HG03575 (cell line): ENCODE results near the gene SPAG6.
"Not testable (repeated sequence)": the region's sequence is repeated elsewhere in the genome, so short reads cannot be mapped to it uniquely, and the experiment has no call there.

Experiments
- ATAC-seq: cut with Tn5 transposase; IDR thresholded peaks from one replicate; pipeline ENCODE4 v1.9.1; 2021; ENCODE audit not compliant: unreplicated experiment, insufficient number of reproducible peaks, low FRiP score; ENCODE audit errors: extremely low read depth

Gene SPAG6

DNA sequence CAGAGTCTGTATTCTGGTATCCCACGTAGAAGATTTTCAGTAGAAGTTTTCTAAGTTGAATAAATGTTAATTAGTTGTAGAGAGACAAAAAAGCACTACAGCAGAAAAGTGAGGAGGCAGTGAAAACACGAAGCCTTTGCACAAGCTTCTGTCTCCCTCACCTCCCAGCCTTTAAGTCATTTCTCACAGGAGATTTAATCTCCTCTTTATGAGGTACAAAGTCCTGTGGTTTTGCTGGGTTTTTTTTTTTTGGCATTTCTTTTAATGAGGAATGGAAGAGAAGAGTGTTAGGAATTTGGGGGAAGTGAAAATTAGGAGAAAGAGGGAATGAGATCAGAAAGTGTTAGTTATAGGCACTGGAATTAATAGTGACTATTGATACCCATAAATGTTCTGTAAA lies 21.5 kb downstream of the SPAG6 start:
- ATAC-seq, result no peak

DNA sequence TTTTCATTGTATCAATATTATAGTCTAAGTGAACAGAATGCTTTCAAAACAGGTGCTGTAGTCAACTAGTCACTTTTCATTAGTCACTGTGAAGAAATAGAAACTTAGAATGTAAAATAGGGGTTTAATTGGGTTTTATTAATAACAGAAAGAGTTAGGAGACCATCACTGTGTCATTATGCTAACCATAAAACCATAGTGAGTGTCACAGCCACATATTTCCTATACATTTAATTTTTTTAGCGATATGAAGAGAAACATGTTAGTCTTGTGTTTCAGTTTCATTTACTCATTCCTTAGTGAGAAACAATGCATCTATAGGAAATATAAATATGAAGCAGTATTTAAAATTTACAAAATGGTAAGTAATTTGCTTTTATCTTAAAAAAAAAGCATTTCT lies 22.2 kb downstream of the SPAG6 start:
- no peak for ATAC-seq

DNA sequence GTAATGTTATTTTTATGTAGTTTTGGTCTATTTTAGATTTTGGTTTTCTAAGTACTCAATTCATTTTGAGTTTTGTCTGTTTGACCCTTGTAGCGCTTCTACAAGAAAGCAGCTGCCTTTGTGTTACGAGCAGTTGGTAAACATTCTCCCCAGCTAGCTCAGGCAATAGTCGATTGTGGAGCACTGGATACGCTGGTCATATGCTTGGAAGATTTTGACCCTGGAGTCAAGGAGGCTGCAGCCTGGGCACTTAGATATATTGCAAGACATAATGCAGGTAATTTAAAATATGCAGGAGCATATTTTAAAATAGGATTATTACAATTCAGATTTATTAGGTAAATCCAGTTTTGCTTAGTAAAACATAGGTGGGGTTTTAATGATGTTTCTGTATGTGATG lies 23.1 kb downstream of the SPAG6 start:
- no peak for ATAC-seq

DNA sequence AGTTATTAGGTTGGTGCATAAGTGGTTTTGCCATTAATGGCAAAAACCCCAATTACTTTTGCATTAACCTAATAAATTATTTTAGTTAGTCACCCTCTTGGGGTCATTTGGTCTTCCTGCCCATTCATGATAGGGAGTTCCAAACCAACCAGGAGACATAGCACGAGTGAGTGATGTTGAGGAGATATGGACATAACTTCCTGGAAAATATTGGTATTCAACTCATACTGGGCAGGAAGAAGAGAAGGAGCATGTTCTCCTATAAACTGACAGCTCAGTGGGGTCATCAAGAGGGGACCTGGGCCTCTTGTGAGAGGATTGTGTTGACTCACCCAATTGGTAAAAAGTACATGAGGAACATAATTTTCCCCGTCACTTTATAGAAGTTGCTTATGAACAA lies 23.7 kb downstream of the SPAG6 start:
- no peak for ATAC-seq

DNA sequence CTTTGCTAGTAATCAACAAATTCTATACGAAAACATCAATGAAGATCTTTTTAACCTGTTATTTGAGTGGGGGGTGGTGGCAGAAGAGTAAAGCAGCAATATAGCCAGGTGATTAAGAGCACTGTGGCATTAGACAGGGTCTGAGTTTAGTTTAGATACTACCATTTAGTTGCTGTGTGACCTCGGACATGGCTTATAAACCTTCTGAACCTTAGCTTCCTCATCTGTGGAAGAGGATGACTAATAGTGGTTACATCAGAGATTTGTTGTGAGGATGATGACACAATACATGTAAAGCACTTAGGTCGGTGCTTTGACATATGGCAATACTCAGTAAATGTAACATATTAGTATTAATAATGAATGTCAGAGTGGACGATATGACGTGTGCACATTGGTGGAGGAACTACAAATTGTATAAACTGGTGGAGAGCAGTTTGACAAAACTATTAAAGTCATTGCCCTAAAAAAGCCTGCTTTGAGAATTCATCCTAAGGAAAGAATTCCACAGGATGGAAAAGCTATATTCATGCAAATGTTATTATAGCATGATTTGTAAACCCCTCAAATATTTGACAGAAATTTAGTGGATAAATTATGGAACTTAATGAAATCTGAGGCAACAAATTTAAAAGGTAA lies 24.3 kb downstream of the SPAG6 start:
- ATAC-seq, result no peak

DNA sequence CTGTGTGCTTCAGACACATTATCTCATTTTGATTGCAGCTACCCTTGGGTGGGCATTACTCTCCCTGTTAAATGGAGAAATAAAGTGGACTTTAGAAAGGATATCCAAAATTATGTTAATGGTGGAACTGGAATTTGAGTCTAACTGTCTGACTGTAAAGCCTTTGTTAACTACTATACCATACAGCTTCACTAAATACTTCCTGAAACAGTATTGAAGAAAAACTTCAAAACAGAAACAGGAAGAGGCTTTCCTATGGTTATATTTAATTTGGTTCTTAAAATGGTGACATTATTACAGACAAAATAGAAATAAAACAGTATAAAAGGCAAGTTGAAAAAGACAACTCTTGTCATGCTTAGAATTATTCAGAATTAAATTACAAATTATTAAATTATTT lies 25.0 kb downstream of the SPAG6 start:
- no peak for ATAC-seq

DNA sequence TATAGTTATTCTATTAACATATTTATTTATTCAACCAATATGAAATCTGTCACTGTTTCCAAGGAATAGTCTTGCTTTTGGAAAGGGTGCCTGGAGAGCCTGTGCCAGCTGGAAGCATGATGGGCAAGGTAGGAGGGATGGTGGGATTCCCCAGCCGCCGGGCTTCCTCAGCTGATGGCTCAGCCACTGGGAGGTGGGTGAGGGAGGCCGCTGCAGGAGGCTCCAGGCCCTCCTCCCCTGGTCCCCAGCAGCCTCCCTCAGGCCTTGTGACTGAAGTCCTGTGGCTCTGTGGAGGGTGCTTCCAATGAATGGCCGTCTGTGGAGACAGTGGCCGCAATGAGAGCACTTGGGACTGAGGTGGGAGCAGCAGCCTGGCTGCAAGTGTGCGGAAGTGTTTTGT lies 27.0 kb downstream of the SPAG6 start:
- no peak for ATAC-seq

DNA sequence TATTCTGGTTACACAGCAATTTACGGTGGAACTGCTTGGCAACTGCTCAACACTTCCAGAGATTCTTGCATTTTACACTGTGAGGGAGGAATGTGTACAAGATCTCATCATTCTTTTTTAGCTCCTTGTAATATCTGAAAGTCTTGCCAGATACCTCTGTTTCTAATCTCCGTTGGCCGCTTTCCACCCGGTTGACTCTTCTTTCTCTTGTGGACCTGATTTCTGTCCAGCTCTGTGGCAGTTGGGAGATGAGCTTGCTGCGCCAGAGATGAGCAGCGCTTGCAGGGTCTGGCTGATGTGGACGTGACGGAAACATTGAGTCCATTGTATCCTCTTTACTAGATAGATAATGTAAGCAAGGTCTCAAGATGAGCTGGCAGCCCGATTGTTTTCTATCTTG lies 27.6 kb downstream of the SPAG6 start:
- no peak for ATAC-seq

DNA sequence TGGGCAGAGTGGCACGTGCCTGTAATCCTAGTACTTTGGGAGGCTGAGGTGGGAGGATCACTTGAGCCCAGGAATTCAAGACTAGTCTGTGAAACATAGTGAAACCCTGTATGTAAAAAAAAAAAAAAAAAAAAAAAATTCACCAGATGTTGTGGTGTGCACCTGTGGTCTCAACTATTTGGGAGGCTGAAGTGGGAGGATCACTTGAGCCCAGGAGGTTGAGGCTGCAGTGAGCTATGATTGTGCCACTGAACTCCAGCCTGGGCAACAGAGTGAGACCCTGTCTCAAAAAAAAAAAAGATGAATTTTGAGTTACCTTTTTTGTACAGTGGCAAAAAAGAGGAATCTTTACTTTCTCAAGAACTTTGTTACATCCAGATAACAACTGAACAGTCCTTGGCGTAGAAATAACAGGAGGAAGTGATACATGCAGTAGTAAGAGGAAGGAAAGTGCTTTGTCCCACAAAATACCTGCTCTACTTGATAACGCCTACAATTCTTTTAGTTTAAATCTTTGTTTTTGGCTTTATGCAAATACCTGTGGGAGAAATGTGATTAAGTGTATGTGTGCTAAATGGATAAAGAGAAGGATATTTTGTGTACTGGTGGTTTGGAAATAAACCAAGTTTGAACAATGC lies 29.3 kb downstream of the SPAG6 start:
- no peak for ATAC-seq

DNA sequence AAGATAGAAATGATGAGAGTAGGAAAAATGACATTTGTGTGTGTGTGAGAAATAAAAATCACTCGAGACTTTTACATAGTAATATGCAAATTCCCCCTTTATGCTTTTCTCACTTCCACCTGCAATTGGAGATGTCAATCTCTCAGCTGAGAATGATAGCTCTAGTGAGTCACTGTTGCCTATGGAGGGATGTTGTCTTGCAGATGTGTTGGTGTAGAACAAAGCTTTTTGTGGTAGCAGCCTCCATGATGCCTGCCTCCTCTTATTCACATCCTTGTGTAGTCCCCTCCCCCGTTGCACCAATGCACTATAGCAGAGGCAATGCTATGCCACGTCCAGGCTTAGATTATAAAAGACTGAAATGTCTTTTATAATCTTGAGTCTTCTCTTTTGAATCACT lies 33.8 kb downstream of the SPAG6 start:
- ATAC-seq, result peak; percentile 36

DNA sequence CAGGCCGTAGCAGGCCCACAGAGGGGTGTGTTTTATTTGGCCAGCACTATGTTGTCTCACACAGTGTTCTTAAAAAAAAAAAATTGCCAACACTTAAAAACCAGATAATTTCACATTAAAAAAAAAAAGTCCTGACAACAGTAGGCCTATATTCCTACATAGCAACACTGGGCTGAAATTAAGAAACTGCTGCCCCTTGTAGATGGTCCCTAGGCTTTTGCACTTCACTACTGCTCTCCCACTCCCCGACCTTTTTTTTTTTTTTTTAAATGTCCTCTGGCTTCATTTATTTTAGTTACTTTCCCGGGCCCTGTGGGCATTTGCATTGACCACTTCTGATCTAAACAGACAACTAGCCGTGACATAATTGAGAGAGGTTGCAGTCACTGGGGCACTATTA lies 36.0 kb downstream of the SPAG6 start:
- ATAC-seq, result no peak

DNA sequence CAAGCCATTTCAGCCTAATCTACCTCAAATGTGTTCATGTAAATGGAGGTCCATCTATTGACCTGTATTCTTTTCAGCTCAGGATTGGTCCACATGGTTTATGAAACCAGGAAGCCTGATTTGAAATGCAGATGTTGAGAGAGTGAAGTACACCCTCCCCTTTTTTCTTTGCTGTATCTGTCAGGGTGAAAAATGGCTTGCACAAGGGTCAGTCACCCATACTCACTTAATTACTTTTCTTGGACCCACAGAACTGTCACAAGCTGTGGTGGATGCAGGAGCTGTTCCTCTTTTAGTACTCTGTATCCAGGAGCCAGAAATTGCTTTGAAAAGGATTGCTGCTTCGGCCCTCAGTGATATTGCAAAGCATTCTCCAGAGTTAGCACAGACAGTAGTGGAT lies 41.2 kb downstream of the SPAG6 start:
- ATAC-seq, result no peak

DNA sequence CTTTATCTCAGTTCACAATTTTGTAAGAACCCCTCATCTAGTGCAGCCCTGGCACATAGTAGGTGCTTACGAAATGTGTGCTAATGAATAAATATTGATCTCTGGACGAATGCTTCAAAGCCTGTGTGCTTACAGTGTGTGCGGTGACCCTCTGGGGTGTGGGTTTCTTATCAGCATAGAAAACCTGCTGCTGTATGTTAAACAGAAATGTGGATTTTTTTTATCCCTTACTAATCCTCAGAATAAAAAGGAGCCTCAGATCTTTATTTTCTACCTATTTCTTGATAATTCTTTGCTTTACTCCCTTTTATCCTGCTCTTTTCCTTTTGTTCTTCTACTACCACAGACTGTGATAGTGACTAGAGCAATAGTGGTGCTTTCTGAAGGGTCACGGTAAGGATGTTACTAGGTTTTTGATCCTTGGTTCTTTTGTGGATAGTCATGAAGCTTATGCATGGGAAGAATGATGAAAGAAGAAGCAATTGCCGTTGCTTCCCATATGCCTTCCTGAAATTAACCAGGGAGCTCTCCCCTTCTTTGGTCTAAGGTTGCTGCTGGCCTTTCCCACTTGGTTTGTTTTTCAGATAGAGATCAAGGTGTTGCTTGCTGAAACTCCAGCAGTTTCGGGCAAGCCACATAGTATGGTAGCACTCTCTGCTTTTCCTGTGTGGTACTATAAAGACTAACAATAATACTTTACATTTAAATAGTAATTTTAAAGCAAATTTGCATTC lies 44.7 kb downstream of the SPAG6 start:
- no peak for ATAC-seq

DNA sequence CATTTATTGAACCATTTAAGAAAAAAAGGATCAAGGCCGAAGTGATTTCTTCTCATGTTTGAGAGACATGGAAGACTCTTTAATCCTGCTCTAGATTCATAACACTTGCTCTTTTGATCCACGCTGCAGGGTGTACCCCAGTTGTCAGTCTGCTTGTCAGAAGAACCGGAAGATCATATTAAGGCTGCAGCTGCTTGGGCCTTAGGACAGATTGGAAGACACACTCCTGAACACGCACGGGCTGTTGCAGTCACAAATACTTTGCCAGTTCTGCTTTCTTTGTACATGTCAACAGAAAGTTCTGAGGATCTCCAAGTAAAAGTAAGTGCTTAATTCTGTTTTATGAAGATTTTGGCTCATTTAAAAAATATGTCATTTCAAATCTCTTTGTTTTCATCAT lies 46.3 kb downstream of the SPAG6 start:
- ATAC-seq, result no peak

DNA sequence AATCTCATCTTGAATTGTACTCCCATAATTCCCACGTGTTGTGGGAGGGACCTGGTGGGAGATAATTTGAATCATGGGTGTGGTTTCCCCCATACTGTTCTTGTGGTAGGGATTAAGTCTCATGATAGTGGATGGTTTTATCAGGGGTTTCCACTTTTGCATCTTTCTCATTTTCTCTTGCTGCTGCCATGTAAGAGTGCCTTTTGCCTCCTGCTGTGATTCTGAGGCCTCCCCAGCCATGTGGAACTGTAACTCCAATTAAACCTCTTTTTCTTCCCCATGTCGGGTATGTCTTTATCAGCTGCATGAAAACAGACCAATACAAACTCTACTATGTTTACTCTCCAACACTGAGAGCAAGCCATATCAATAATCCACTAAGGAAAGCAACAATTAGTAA lies 50.9 kb downstream of the SPAG6 start:
- not testable (repeated sequence) for ATAC-seq

DNA sequence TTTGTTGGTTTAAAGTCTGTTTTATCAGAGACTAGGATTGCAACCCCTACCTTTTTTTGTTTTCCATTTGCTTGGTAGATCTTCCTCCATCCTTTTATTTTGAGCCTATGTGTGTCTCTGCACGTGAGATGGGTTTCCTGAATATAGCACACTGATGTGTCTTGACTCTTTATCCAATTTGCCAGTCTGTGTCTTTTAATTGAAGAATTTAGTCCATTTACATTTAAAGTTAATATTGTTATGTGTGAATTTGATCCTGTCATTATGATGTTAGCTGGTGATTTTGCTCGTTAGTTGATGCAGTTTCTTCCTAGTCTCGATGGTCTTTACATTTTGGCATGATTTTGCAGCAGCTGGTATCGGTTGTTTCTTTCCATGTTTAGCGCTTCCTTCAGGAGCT lies 61.6 kb downstream of the SPAG6 start:
- ATAC-seq, result not testable (repeated sequence)

DNA sequence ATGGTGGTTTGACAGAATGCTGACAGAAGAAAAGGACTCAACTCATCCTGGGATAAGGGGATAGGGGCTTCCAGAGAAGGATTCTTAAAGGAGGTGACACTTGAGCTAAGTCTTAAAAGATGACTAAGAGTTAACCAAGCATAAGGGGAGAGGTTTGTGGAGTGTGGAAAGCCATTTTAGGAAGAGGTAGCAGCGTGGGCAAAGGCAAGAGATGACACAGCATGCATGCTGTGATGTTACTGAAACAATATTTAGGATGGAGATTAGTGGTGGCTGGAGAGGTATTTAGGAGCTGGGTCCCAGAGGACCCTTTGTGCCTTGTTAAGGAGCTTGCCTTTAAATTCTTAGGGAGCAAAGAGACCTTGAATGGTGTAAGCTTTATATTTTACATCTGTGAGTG lies 65.1 kb downstream of the SPAG6 start:
- no peak for ATAC-seq

DNA sequence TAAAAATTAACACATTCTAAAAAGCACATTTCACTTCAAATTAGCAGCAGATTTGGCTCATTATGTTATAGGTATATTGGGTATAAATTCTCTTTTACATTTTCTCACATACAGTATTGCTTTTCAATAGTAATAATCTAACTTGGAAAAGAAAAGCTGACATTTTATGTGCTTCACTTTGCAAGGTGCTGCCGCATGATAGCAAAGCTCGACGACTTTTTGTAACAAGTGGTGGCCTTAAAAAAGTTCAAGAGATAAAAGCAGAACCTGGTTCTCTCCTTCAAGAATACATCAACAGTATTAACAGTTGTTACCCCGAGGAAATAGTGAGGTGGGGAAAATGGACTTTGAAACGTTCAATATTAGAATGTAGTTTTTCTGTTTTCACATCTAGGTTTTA lies 65.5 kb downstream of the SPAG6 start:
- ATAC-seq, result no peak

DNA sequence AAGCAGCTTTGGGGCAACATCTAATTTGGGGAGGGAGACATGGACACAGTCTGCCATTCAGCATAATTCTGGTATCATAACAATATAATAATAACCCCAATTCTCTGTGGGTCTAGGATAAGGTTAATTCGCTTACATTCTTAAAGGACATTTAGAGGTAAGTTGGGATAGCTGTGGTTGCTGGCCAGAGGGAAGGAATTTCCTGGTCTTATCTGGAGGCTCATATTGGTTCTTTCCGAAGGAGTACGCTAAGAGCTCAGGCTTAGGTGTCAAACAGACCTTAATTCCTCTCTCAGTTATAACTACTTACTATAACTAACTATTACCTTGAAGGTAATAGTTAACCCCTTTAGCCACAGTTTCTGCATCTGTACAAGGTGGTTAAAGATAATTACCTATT lies 68.8 kb downstream of the SPAG6 start:
- ATAC-seq, result no peak

DNA sequence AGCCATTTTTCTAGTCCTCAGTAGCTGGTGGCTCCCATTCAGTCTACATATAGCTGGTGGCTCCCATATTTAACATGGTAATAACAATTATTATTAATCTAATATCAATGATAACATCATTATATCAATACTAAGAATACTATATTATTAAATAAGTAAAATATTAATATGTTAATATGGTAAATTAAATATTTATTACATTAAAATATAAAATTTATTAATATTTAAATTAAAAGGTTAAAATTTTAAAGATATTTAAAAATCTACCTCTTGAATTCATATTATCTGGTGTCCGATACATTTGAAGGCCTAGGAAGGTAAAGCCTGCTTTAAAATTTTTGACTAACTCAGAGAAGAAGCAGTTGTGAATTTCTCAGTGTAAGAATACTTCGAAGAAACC lies 69.8 kb downstream of the SPAG6 start:
- ATAC-seq, result no peak
